Natural killer cell (primary cell): ENCODE measurements around the gene CRKL. TPM values are rescaled to one million over a fixed set of nuclear protein-coding genes. Genes with fewer than 3 reads are reported as not detected.

Experiments used
- ATAC-seq, 3 donors: fragments of 150-1000 bp in 2 of 3; fragments of 200-7000 bp in 1 of 3; cut with Tn5 transposase; 1 replicate in 1 of 3; 2 replicates in 2 of 3; pipeline ENCODE4 v1.10.0; 2021; ENCODE audit warnings: mild to moderate bottlenecking in 2 of 3, moderate library complexity in 2 of 3
- DNase-seq, 2 donors: peaks; one replicate each; pipeline versions ENCODE4 v3.0.0 to v3.0.0-alpha.2; 2013 to 2021; ENCODE audit warnings: mixed read lengths in 1 of 2
- H3K27ac ChIP-seq: one replicate; pipeline ENCODE4 v1.5.1; 2013; ENCODE audit warnings: mild to moderate bottlenecking, low read length
- H3K27me3 ChIP-seq: one replicate; pipeline ENCODE4 v1.6.1; 2013; ENCODE audit warnings: low read length; ENCODE audit not compliant: control insufficient read depth, insufficient read depth
- H3K36me3 ChIP-seq: one replicate; pipeline ENCODE4 v1.6.1; 2013; ENCODE audit warnings: low read length; ENCODE audit not compliant: control insufficient read depth, insufficient read depth
- H3K4me1 ChIP-seq: one replicate; pipeline ENCODE4 v1.6.1; 2013; ENCODE audit warnings: low read length; ENCODE audit not compliant: control insufficient read depth, insufficient read depth
- H3K4me3 ChIP-seq: one replicate; pipeline ENCODE4 v1.5.1; 2013; ENCODE audit warnings: low read length
- H3K9me3 ChIP-seq: one replicate; pipeline ENCODE4 v1.6.1; 2013; ENCODE audit warnings: low read length; ENCODE audit not compliant: control insufficient read depth, insufficient read depth
- H3K27ac Mint-ChIP-seq, 2 donors: one replicate each; pipeline ENCODE4 v1.8.0; 2022; ENCODE audit warnings: mild to moderate bottlenecking in 2 of 2, mixed read lengths in 2 of 2, moderate library complexity in 1 of 2
- H3K27me3 Mint-ChIP-seq, 2 donors: one replicate each; pipeline ENCODE4 v1.8.0; 2022; ENCODE audit warnings: low read depth in 2 of 2, mixed read lengths in 2 of 2
- H3K36me3 Mint-ChIP-seq: one replicate; pipeline ENCODE4 v1.8.0; 2022; ENCODE audit warnings: mixed read lengths
- H3K4me1 Mint-ChIP-seq, 2 donors: one replicate each; pipeline ENCODE4 v1.8.0; 2022; ENCODE audit warnings: mixed read lengths in 2 of 2
- H3K4me3 Mint-ChIP-seq: one replicate; pipeline ENCODE4 v1.8.0; 2022; ENCODE audit warnings: mild to moderate bottlenecking, moderate library complexity, mixed read lengths
- H3K9me3 Mint-ChIP-seq, 2 donors: one replicate each; pipeline ENCODE4 v1.8.0; 2022; ENCODE audit warnings: mixed read lengths in 2 of 2
- WGBS: methylation state at CpG from one replicate; pipeline ENCODE4 v1.1.7; 2013; ENCODE audit warnings: missing lambda C conversion rate; ENCODE audit not compliant: insufficient coverage; 5-methylcytosine and 5-hydroxymethylcytosine counted together
- intact Hi-C: fragments of 100-400 bp; cut with micrococcal nuclease; formaldehyde crosslinking; loops from one replicate; pipeline ENCODE4 v1.14.2; 2022
- total RNA-seq, 4 donors: library from RNA; stranded (reverse); fragments of 120-200 nt in 1 of 4; gene quantifications; one replicate each; pipeline versions ENCODE4 v1.2.3 to v1.2.4, GENCODE V29; 2013 to 2022
- TF ChIP-seq, protein P1 (sequence below): fragments of 200-600 bp; IDR thresholded peaks from one replicate; pipeline ENCODE4 v1.8.0; 2022; ENCODE audit warnings: antibody characterized with exemption

CRKL gene
- total RNA-seq, 3 donors from 2014 or later (not counting 1 experiment from before 2014, with no cell fraction given) = 50.7 to 71.2 (median 67.4) TPM

DNA sequence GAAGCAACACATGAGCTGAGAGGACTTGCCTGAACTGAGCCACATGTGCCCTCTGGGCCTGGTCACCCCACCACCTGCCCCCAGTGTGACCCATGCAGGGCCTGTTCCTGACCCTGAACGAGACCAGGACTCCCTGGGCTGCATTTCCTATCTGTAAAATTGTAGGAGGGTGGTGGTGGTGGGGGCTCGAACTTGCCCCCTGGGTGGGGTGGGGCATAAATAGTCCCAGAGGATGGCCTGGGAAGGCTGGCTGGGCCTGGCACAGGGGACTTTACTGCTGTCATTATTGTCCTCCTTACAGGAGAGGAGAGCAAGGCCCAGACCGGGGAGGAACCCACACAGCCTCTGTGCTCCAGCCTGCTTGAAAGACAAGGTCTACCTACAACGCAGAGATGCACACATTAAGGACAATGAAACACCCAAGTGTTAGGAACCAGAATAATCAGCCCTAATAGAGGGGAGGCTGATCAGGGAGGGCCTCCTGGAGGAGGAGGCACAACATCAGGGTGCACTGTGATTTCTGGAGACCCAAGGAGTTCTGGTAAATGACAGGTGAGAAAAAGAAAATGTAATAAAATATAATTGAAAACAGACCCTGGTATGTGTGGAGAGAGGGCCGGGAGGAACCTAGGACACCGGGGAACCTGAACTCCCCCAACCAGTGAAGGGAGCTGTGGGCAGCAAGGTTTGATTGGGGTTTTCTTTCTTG, 47.0 kb downstream of the CRKL start:
- DNase-seq (peak in 1 of 2 donors; percentile 28), ATAC-seq (peak in 1 of 3 donors; percentile 19)
- TF ChIP-seq, protein P1, sequence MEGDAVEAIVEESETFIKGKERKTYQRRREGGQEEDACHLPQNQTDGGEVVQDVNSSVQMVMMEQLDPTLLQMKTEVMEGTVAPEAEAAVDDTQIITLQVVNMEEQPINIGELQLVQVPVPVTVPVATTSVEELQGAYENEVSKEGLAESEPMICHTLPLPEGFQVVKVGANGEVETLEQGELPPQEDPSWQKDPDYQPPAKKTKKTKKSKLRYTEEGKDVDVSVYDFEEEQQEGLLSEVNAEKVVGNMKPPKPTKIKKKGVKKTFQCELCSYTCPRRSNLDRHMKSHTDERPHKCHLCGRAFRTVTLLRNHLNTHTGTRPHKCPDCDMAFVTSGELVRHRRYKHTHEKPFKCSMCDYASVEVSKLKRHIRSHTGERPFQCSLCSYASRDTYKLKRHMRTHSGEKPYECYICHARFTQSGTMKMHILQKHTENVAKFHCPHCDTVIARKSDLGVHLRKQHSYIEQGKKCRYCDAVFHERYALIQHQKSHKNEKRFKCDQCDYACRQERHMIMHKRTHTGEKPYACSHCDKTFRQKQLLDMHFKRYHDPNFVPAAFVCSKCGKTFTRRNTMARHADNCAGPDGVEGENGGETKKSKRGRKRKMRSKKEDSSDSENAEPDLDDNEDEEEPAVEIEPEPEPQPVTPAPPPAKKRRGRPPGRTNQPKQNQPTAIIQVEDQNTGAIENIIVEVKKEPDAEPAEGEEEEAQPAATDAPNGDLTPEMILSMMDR = no peak
- H3K9me3 Mint-ChIP-seq = no peaks in the 10 kb centered on the region
- no peak overlapping the region for H3K27ac Mint-ChIP-seq
- H3K4me1 ChIP-seq = peaks cover 33% of the 10 kb centered on the region
- no peak overlapping the region for H3K27ac ChIP-seq
- no peaks in the 10 kb centered on the region for H3K9me3 ChIP-seq
- peaks cover 9% of the 10 kb centered on the region for H3K27me3 ChIP-seq
- 82% methylated on average over 4 of the region's 6 CpGs for WGBS
- H3K4me3 Mint-ChIP-seq = peak overlapping the region; percentile 81
- H3K4me1 Mint-ChIP-seq = peaks cover 5 to 11% of the 10 kb centered on the region in 2 donors
- H3K36me3 Mint-ChIP-seq = no peaks in the 10 kb centered on the region
- peaks cover 6 to 10% of the 10 kb centered on the region in 2 donors for H3K27me3 Mint-ChIP-seq
- peak overlapping the region; percentile 12 for H3K4me3 ChIP-seq
- intact Hi-C loops = loop anchor here (5.0 kb wide), 1 partner anchor 47 kb away; the partner anchor contains the start of gene CRKL
- H3K36me3 ChIP-seq = no peaks in the 10 kb centered on the region

DNA sequence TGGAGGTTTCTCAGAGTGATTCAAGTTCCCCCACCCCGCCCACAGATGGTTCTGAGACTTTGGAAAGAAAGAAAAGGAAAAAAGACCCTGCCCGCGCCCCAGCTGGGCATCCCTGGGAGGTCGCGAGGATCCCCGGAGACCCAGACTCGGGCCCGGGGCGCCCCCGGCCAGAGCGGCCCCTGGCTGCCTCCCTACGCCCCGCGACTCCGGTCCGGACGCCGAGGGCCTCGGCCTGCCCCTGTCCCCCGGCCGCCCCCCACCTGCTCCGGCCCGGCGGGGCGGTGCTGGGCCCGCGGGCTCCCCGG, 47.5 kb downstream of the CRKL start:
- intact Hi-C loops = loop anchor here (5.0 kb wide), 1 partner anchor 47 kb away; the partner anchor contains the start of gene CRKL
- 4% methylated on average over 27 of the region's 28 CpGs for WGBS
- H3K27me3 Mint-ChIP-seq = peaks cover 6 to 10% of the 10 kb centered on the region in 2 donors
- no peak for ATAC-seq
- H3K9me3 Mint-ChIP-seq = no peaks in the 10 kb centered on the region
- Histone ChIP-seq H3K27me3 (peaks cover 9% of the 10 kb centered on the region), H3K27ac (no peak overlapping the region), H3K4me1 (peaks cover 33% of the 10 kb centered on the region), H3K9me3 (no peaks in the 10 kb centered on the region), H3K4me3 (peak overlapping the region; percentile 12), H3K36me3 (no peaks in the 10 kb centered on the region)
- H3K36me3 Mint-ChIP-seq = no peaks in the 10 kb centered on the region
- peaks cover 5 to 11% of the 10 kb centered on the region in 2 donors for H3K4me1 Mint-ChIP-seq
- no peak overlapping the region for H3K27ac Mint-ChIP-seq
- no peak for DNase-seq
- TF ChIP-seq, protein P1 = no peak
- peak overlapping the region; percentile 81 for H3K4me3 Mint-ChIP-seq

DNA sequence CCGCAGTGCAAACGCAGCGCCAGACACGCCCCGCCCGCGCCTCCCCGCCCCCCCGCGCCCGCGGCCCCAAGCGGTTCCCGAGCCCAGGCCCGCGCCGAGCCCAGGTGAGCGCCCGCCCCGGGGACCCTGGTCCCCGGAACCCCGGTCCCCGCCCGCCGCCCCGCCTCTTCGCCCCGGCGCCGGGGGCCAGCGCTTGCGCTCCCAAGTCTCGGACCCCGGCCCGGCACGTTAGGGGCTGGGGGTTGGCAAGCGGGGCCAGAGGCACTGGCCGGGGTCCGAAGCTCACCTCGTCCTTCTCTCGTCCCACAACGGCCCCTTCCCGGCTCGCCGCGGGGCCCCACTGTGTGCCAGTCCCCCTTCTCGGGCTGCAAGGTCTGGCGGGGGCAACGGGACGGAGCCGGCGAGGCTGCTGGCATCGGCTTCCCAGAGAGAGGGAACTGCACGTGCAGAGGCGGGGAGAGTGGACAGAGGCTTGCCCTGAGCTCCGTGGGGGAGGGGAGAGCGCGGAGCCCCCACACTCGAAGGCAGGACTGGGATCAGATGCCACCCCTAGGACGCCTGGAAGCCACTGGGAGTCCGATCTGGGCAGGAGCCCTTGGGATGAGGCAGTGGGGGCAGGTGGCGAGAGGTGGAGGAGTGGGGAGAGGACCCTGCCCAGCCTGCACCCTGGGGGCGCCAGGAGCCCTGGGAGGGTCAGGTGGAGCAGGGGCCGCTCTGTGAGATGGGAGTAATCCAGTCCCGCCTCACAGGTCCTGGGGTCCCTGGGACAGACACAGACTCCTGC, 48.1 kb downstream of the CRKL start:
- intact Hi-C loops = no loop called here
- Histone ChIP-seq H3K9me3 (no peaks in the 10 kb centered on the region), H3K36me3 (no peaks in the 10 kb centered on the region), H3K27ac (no peak overlapping the region), H3K4me1 (peaks cover 33% of the 10 kb centered on the region), H3K27me3 (peaks cover 9% of the 10 kb centered on the region), H3K4me3 (no peak overlapping the region)
- Mint-ChIP-seq H3K4me1 (peaks cover 5 to 11% of the 10 kb centered on the region in 2 donors), H3K36me3 (no peaks in the 10 kb centered on the region), H3K27ac (peak overlapping the region in 1 of 2 donors; percentile 60), H3K9me3 (no peaks in the 10 kb centered on the region), H3K4me3 (peak overlapping the region; percentile 68), H3K27me3 (peaks cover 6 to 10% of the 10 kb centered on the region in 2 donors)
- ATAC-seq (peak in 2 of 3 donors; percentile 37 to 56), DNase-seq (peak in 1 of 2 donors; percentile 34)
- WGBS = 11% methylated on average over 65 of the region's 65 CpGs
- TF ChIP-seq, protein P1 = no peak
